ENCODE measurements around the gene USPL1. TPM values are rescaled to one million over a fixed set of nuclear protein-coding genes. Genes with fewer than 3 reads are reported as not detected.

Gene USPL1
- total and polyA plus RNA-seq, 2 of the 13 experiments (the other 11 are each of a cell fraction or from before 2014, with no cell fraction given) = 13.7 to 15.9 TPM

DNA sequence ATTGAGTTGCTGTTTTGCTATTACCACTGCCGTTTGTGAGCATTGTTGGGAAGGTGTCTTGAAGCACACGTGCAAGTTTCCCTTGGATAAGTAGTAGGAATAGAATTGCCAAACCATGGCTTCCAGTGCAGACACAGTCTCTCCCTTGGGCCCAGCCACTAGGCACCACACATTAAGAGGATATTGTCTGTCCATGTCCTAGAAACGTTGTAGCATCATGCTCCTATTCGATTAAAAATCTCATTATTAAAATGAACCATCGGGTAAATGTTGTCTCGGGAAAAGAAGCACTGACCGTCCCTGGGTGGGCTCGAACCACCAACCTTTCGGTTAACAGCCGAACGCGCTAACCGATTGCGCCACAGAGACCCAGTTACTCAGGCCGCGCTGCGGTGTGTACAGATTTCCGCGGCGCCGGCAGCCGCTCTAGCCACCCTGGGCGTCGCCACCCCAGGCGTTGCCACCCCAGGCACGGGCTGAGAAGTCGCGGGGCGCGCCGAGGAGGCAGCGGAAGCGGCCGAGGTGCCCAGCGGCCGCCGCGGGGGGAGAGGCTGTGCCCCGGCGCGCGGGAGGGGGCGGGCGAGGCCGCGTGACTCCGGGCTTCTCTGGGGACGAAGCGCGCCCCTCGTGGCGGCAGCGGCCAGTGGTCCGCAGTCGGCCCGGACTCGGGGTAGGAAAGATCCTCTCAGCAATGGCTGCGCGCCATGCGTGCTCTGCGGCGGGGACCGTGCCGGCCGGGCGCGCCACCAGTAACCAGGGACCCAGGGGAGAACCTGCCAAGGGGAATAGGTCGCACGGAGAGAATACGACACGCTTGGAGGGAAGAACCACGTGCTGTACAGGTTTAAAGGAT, 56.2 kb downstream of the USPL1 start (continued):
- TF ChIP-seq ZIK1 (CRISPR knock-in tag; IDR thresholded peaks at IDR 0.05; ENCODE audit: borderline replicate concordance, low read depth) = peak; percentile 29; the same call in 1 of the 2 replicates
- TF ChIP-seq THAP7 (CRISPR knock-in tag; IDR thresholded peaks at IDR 0.05) = no peak
- no peak for TF ChIP-seq NCOA1 (CRISPR knock-in tag; IDR thresholded peaks at IDR 0.05)
- TF ChIP-seq MTA3 (CRISPR knock-in tag; IDR thresholded peaks at IDR 0.05) = no peak
- TF ChIP-seq ASH2L (IDR thresholded peaks at IDR 0.05; ENCODE audit: insufficient read length, low read depth, low read length) = peak; percentile 79
- no peak for TF ChIP-seq EZH2 (conservative IDR thresholded peaks at IDR 0.05; ENCODE audit: low read depth, low read length)
- TF ChIP-seq TBX3 (IDR thresholded peaks at IDR 0.05; ENCODE audit: borderline replicate concordance) = no peak
- TF ChIP-seq RAD21 (CRISPR knock-in tag; IDR thresholded peaks at IDR 0.05) = peak; percentile 84
- no peak for TF ChIP-seq MZF1 (CRISPR knock-in tag; IDR thresholded peaks at IDR 0.05; ENCODE audit: borderline replicate concordance)
- 0 out of 2 replicates have a peak, but pooled peaks have one; percentile 70 for TF ChIP-seq NFAT5 (CRISPR knock-in tag; IDR thresholded peaks at IDR 0.05)
- peak; percentile 50; the same call in 1 of the 2 replicates for TF ChIP-seq MIER3 (CRISPR knock-in tag; IDR thresholded peaks at IDR 0.05; ENCODE audit: borderline replicate concordance)
- TF ChIP-seq BCL6 (CRISPR knock-in tag; IDR thresholded peaks at IDR 0.05) = no peak
- no peak for TF ChIP-seq ZNF44 (CRISPR knock-in tag; IDR thresholded peaks at IDR 0.05)
- TF ChIP-seq RBM22 (optimal IDR thresholded peaks at IDR 0.05; ENCODE audit: low read length) = no peak
- TF ChIP-seq KMT2A (CRISPR knock-in tag; IDR thresholded peaks at IDR 0.05) = 0 out of 2 replicates have a peak, but pooled peaks have one; percentile 15
- TF ChIP-seq MLX (CRISPR knock-in tag; IDR thresholded peaks at IDR 0.05) = no peak
- TF ChIP-seq TSC22D2 (CRISPR knock-in tag; IDR thresholded peaks at IDR 0.05; ENCODE audit: borderline replicate concordance) = no peak; the same call in 1 of the 2 replicates
- no peak; the same call in 1 of the 2 replicates for TF ChIP-seq ZNF737 (CRISPR knock-in tag; IDR thresholded peaks at IDR 0.05; ENCODE audit: borderline replicate concordance)
- TF ChIP-seq ZNF788 (CRISPR knock-in tag; IDR thresholded peaks at IDR 0.05; ENCODE audit: borderline replicate concordance) = no peak
- peak; percentile 30; the same call in 1 of the 2 replicates for TF ChIP-seq RCOR2 (CRISPR knock-in tag; IDR thresholded peaks at IDR 0.05)
- TF ChIP-seq, protein P1, sequence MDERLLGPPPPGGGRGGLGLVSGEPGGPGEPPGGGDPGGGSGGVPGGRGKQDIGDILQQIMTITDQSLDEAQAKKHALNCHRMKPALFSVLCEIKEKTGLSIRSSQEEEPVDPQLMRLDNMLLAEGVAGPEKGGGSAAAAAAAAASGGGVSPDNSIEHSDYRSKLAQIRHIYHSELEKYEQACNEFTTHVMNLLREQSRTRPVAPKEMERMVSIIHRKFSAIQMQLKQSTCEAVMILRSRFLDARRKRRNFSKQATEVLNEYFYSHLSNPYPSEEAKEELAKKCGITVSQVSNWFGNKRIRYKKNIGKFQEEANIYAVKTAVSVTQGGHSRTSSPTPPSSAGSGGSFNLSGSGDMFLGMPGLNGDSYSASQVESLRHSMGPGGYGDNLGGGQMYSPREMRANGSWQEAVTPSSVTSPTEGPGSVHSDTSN (CRISPR knock-in tag; IDR thresholded peaks at IDR 0.05) = no peak
- TF ChIP-seq ARNT2 (CRISPR knock-in tag; IDR thresholded peaks at IDR 0.05; ENCODE audit: low read depth) = peak; percentile 91
- 0 out of 2 replicates have a peak, but pooled peaks have one; percentile 57 for TF ChIP-seq ZNF678 (CRISPR knock-in tag; IDR thresholded peaks at IDR 0.05)
